Neural cell (in vitro differentiated cells): ENCODE measurements around the gene TRPM3.

Source experiments
- CTCF ChIP-seq: fragments of 450-650 bp; IDR thresholded peaks from 2 replicates; pipeline ENCODE4 v1.5.1; 2014; ENCODE audit warnings: antibody characterized with exemption, mild to moderate bottlenecking, moderate library complexity; ENCODE audit not compliant: poor library complexity, severe bottlenecking
- EP300 ChIP-seq: fragments of 450-650 bp; conservative IDR thresholded peaks from 2 replicates; pipeline ENCODE4 v1.6.1; 2014; ENCODE audit warnings: antibody characterized with exemption, mild to moderate bottlenecking, moderate library complexity; ENCODE audit not compliant: poor library complexity, severe bottlenecking
- EZH2 ChIP-seq: fragments of 200-600, 300-800 bp; shearing (Covaris generic), sonication (generic); IDR thresholded peaks from 2 replicates; pipeline ENCODE4 v1.6.1; 2014; ENCODE audit warnings: antibody characterized with exemption, low read length, borderline replicate concordance, mild to moderate bottlenecking; ENCODE audit not compliant: insufficient read depth, poor library complexity, severe bottlenecking
- MXI1 ChIP-seq: fragments of 450-650 bp; conservative IDR thresholded peaks from 2 replicates; pipeline ENCODE4 v1.6.1; 2014; ENCODE audit warnings: antibody characterized with exemption, mild to moderate bottlenecking; ENCODE audit not compliant: poor library complexity, severe bottlenecking
- POLR2AphosphoS5 ChIP-seq: IDR thresholded peaks from 2 replicates; pipeline ENCODE4 v1.6.1; 2012
- RAD21 ChIP-seq: fragments of 450-650 bp; conservative IDR thresholded peaks from 2 replicates; pipeline ENCODE4 v1.6.1; 2014; ENCODE audit warnings: antibody characterized with exemption, mild to moderate bottlenecking, moderate library complexity
- REST ChIP-seq: IDR thresholded peaks from 2 replicates; pipeline ENCODE4 v1.6.1; 2012; ENCODE audit warnings: borderline replicate concordance
- SMC3 ChIP-seq: fragments of 450-650 bp; conservative IDR thresholded peaks from 2 replicates; pipeline ENCODE4 v1.6.1; 2014; ENCODE audit warnings: antibody characterized with exemption, mild to moderate bottlenecking, moderate library complexity; ENCODE audit not compliant: poor library complexity
- TAF1 ChIP-seq: IDR thresholded peaks from 2 replicates; pipeline ENCODE4 v1.6.1; 2012; ENCODE audit warnings: low read depth

- TF ChIP-seq EZH2: no peak
- no peak for TF ChIP-seq CTCF
- TF ChIP-seq EP300: no peak
- TF ChIP-seq POLR2AphosphoS5: no peak
- no peak for TF ChIP-seq REST
- TF ChIP-seq RAD21: no peak
- TF ChIP-seq SMC3: no peak
- TF ChIP-seq MXI1: no peak
- no peak for TF ChIP-seq TAF1
Measured at GRCh38 chr9:70488793-70489105, 632.7 kb downstream of the TRPM3 start.
